Stimulated activated naive CD8-positive, alpha-beta T cell treated with anti-CD3 and anti-CD28 coated beads, Interleukin-15, Interleukin-2, amounts not matched to agents 100 U/mL and 50 U/mL, for 24 hours (primary cell): ENCODE results near the gene S100A12.

Source experiments
- ATAC-seq: fragments of 150-1000 bp; cut with Tn5 transposase; one replicate; pipeline ENCODE4 v1.10.0; 2021
- DNase-seq: peaks from one replicate; pipeline ENCODE4 v3.0.0; 2021

Gene S100A12

DNA sequence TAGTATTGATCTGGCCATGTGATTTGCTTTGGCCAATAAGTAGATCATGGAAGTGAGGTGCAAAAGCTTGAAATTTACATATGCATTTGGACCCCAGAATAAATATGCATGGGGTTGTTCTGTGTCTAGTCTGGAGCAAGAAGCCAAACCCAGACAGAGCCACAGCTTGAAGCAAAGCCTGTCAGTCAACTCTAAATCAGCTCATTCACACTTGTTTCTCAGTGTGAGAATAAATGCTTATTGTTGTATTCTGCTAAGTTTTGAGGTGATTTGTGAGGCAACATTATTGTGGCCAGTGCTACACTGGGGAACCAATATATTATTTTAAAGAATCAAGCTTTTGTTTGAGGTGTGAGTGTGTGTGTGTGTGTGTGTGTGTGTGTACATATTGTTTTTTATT, 50.5 kb downstream of the S100A12 start:
- ATAC-seq (no peak), DNase-seq (no peak)
